Non-pigmented ciliary epithelial cell (primary cell): ENCODE results near the gene SDK1.
"Not testable (repeated sequence)": the region's sequence is repeated elsewhere in the genome, so short reads cannot be mapped to it uniquely, and the experiment has no call there.

Experiments
- DNase-seq: peaks from one replicate; pipeline ENCODE4 v3.0.0-alpha.2; 2010; ENCODE audit warnings: low read depth

Gene SDK1

DNA sequence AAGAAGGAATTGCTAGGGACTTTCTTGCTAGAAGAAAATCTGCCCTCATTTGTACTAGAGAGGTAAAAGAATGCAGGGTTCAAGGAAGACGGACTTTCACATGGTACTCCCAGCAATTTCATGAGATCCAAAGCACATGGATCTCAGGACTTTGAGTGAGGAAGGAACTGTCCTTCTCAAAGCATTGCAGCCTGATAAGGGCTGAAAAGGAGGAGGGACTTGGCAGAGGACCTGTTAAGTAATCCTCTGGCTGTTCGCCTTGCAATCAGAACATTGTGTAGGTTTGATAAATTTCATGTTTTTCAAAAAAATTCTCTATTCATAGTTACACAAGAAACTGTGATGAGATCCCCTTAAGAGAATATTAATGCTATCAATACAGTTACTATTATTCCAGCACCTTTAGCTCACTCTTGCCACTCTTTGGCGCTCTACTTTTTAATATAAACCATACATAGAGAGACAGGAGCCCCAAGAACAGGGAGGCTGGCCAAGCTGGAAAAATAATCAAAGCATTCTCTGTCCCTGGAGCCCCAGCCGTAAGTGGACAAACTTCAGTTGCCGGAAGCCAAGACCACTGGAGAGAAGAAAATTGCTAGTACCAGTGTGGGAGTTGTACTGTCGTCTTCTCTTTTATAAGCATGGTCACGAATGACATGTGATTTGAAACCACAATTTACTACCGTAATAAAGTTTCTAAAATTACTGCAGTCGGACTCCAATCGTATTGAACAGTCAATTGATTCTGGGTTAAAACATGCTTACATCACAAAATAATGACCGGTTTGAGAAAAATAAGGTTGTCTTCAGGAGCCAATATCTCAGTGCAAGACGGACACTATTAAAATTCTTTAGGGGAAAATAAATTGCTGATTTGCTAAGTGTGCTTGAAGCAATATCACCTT, 424.4 kb downstream of the SDK1 start:
- DNase-seq, result no peak

DNA sequence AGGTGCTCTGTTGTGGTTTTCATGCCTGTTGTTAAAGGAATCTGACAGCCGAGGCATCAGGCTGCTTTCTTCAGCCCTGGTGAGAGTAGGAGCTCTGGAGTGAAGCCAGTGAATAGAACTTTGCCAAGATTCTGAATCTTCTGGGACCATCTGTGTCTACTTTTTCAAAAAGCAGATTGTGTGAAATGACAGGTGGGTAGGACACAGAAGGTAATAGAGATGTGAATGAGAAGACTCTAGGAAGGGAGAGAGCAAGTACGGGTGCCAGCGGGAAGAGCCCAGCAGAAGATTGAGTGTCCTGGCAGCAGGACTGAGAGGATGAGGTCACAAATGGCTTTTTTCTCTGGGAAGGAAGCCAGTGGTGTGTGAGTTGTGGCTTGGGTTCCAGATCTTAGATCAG, 429.2 kb downstream of the SDK1 start:
- no peak for DNase-seq

DNA sequence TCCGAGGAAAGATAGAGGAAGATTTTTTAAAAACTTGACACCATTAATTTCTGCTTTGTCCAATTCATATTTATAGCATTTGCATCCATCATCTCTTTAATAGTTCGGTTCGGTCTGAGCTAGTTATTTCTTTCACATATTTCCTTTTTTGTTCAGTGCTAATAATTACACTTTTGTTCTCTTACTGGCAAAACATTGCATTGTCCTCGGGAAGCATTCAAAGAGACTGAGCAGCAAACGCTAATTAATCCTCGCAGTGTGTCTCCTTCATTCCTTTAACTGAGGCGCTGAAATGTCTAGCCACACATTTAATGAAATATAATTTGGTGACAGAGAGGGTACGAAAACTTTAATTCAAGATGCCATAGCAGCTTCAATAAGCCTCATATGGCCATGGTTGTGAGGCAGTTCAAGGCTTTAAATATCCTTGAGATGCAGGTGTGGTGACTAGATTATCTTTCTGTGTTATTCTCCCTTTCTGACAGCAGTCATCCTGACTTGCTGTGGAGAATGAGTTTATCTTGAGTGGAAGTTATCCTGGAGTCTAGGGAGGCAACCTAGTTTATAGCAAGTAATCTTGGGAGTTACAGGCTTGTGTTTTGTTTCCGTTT, 431.4 kb downstream of the SDK1 start:
- no peak for DNase-seq

DNA sequence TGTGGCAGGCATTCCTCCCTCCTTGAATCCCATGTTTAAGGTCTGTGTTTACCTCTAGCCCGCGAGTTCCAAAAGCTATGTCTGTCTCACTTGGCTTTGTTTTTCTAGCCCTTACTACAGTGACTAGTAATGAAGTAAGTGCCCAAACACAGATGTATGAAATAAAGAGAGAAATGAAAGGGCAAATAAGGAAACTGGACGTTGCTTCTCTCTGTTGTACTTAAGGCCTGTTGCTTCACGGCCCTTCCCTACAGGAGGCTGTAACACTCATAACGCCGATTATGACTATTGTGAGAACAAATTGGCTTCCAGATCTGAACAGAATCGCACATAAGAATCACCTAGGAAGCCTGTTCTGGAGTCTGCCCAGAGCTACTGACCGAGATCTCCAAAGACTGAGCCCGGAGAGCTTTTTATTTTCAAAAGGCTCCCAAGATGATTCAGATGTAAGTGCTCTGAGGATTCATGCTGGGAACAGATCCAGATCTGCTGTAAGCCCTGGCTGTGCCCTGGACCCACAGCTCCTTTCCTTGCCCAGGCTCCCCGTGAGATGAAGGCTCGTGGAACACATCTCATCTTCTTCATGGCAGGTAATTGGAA, 432.6 kb downstream of the SDK1 start:
- DNase-seq, result no peak

DNA sequence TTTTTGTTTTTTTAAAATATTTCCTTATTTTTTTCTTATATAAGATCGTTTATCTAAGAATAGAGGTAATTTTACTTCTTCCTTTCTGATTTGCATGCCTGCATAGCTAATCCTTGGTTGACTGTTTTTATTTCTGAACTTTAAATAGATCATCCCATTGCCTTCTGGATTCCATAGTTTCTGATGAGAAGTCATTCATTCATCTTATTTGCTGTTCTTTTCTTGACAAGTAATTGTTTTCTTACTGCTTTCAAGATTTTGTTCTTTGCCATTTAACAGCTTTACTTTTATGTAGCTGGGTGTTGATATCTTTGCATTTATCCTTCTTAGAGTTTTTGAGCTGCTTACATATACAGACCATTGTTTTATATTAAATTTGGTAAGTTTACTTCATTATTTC, 437.9 kb downstream of the SDK1 start:
- DNase-seq, result no peak

DNA sequence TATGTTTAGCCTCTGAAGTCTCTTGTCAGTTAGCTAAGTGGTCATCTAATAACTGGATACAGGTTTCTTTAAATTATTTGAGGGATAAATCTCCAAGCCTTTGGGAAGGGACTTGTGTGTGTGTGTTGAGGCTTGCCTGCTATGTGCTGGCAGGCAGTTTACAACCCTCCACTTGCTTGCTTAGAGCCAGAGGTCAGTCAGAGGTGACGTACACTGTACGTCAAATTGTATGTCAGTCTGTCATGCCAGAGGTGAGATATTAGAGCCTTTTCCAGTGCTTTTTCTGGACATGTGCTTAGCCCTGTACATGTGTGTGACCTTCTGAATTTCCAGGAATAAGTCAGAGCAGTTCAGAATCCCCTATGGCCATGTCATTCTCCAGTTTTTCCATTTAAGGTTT, 438.9 kb downstream of the SDK1 start:
- no peak for DNase-seq

DNA sequence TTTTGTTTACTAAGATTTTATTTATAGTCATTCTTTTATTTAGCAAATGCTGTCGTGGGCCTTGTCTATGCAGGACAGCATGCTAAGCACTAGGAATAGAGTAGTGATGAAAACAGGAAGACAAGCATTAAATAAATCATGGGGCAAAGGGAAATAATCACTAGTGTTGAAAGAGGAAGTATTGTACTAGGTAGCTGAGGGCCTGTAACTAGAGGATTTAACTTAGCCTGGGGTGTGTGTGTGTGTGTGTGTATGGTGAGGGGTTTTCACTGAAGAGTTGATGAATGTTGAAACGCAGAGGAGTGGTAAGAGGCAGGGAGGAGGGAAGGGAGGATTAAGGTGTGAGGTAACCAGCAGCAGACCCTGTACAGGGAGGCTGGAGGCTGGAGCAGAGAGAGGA, 446.4 kb downstream of the SDK1 start:
- DNase-seq, result no peak

DNA sequence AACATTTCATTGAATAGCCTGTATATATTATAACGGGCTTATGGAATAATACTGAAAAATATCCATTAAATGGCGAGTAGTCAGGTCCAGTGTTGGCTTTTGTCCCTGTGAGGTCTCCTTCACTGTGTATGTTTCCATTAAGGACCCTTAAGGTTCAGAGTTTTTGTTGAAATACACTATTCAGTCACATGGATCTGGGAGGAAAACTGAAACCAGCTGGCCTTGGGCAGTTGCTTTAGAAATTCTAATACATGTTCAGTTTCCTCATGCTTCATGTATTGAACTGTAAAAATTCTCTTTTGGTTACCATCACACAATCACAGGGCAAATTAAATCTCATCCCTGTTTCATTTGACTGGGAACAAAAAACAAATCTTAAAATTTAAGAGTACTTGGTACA, 447.3 kb downstream of the SDK1 start:
- no peak for DNase-seq

DNA sequence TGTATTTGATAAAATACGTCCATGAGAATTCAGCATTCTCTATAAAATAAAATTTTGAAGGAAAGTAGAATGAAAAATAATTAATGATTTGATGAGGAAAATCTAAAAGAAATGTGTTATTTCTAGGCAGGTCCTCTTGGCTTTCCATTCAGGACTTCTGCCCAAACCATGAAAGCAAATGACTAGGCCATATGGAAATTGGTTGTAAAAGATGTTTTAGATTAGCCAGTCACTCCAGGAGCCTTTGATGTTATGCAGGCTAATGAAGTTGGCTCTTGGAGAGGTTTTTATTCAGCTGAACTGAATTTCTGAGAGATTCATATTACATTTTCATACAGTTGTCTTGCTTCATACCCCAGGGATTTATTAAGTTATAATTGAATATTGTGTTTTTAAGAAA, 452.8 kb downstream of the SDK1 start:
- no peak for DNase-seq

DNA sequence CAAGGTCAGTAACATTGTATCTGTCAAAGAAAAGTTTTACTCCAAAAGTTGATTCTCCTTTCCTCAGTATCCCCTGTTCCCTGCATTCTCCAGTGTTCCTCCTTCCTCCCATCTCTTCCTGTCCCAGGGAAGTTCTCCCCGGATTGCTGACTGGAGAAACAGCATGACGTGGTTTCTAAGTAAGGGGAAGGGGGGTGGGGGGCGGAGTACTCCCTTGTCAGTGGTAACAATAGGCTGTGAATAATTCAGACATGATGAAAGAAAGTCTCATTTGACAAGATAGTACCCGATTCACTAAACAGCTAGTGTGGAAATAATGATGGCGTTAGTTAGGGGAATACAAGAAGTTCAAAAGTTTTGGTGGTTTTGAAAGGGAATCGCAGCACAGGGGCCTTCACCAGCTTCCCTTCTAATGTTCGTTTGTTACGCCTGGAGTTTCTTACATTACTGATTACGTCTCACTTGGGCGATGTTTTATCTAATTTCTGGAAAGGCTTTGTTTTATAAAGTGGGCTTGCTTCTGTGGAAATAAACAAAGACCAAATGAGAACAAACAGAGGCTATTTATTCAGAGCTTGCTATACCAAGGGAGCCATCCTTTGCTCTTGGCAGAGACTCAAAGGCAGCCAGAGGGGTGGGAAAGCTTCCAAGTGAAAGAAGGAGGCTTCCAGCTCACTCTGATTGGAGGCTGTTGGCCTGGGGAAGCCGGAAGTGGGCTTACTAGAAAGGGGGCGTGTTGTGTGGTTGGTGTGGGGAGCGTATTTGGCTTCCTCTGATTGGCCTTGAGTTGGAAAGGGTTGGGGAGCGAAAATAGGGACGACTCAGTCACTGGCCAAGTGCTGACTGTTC, 453.7 kb downstream of the SDK1 start:
- no peak for DNase-seq

DNA sequence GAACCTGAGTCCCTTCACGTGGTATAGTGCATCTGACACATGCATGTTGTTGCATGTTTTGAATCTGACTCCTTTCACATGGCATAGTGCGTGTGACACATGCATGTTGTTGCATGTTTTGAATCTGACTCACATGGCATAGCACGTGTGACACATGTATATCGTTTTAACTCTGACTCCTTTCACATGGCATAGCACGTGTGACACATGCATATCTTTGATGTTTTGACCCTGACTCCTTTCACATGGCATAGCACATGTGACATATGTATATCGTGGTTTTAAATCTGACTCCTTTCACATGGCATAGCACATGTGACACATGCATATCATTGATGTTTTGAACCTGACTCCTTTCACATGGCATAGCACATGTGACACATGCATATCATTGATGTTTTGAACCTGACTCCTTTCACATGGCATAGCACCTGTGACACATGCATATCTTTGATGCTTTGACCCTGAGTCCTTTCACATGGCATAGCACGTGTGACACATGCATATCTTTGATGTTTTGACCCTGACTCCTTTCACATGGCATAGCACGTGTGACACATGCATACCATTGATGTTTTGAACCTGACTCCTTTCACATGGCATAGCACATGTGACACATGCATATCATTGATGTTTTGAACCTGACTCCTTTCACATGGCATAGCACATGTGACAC, 454.9 kb downstream of the SDK1 start:
- not testable (repeated sequence) for DNase-seq

DNA sequence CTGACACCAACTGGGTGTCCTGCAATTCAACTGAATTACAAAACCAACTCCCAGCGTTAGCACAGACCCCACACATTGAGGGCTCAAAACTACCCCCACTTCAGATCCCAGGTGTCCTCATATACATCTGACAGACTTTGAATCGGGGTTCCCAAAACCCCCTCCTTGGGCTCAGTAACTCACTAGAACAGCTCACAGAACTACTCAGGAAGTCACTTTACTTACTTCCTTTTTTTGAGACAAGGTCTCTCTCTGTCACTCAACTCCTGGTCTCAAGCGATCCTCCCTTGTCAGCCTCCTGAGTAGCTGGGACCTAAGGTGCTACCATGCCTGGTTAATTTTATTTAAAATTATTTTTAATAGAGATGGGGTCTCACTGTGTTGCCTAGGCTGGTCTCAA, 456.0 kb downstream of the SDK1 start:
- no peak for DNase-seq

DNA sequence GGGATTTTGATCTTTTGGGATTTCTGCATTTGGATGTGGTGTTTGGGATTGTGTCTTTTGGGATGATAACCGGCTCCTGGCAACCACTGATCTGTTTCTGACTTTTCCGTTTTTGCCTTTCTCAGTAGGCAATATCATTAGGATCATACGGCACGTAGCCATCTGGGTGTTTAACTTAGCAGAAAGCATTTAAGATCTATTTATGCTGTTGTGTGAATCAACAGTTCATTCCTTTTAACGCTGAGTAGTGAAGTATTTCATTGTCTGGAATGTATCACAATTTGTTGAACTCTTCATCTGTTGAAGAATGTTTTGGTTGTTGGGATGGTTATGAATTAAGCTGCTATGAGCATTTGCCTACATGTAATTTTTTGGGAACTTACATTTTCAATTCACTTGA, 459.6 kb downstream of the SDK1 start:
- no peak for DNase-seq

DNA sequence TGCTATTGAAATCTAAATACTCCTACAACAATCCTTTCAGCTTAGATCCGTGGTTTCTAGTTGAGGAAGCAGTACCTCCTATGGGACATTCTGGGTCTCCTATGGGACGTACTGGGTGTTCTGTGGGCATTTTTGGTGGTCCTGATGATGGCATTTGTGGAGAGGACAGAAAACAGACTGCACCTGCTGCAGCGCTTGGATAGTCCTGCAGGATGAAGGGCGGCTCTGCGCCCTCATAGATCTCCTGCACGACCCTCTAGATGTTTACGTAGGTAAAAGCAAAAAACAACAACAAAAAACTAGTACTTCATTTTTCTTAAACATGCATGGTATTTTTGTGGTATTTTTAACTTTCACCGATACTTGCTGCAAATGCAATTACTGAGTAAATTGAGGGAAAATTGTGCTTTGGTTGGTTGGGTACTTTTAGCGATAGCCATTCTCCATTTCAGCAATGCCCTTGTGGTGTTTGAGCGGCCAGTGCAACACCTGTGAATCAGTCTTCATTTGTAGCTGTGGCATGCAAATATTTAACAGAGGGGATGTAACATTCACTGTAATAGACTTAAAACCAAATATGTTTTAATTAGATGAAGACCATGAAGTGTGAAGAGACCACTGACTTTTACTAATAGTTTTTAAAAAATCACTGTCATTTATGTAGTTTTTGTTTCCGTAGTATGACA, 461.2 kb downstream of the SDK1 start:
- DNase-seq, result no peak

DNA sequence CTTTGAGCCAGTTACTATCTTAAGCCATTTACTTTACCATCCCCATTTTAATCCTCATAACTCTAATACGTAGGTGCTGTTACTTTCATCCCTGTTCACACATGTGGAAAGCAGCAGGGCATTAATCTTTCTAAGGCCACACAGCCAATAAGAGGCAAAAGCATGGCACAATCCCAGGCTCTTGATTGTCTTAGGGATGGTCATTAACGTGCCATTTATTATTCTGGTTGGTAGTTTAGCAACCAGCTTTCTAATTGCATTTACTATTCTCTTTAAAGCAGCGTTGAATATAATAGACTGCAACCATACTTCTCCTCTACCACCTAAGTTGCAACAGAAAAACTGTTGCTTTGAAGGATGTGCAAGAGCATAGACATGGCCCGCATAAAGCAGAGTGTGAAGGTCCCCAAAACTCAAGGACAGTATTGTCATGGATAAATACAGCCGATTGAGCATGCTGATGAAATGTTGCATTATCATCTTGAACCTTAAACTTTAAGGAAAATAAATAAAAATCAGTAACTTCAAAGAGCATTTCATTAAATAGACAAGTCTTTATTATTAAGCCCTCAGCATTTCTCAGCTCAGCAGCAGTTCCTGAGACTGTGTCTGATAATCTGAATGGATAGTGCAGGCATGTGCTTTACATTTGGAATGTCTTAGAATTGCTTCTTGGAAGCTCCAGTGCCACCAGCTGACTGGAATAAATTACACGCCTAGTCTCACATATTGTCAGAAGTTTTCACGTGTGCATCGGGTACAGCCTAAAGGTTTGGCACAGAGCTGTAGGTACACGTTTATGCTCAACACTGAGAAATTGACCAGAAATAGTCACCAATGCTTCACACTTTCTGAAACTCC, 467.1 kb downstream of the SDK1 start:
- DNase-seq, result no peak

DNA sequence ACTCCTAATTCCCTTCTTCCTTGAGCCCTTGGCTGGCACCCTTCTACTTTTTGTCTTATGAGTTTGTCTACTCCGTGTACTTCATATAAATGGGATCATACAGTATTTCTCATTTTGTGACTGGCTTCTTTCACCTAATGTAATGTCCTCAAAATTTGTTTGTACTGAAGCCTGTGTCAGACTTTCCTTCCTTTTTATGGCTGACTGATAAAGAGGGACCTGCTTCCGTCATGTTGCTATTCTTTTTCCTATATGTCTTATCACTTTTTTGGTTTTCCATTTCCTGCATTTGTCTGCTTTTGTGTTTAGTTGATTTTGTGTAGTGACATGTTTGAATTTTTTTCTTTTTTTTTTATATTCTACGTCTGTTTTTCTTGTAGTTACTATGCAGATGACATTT, 470.9 kb downstream of the SDK1 start:
- DNase-seq, result no peak

DNA sequence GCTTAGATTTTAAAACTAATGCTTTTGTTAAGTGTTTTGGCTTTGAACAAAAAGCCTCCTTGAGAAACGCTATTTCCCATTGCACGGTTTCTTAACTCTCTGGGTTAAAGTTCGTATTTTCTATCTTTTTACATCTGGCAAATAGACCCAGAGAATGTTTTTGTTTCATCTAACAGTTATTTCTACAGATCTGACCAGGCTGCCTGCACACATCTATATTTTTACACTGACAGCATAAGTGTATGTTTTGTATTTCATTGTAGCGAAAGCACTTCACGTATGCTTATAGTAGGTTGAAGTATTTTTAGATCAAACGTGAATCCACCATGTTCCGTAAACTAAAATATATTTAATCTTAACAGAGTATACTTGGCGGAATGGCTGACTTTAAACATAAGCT, 477.3 kb downstream of the SDK1 start:
- no peak for DNase-seq

DNA sequence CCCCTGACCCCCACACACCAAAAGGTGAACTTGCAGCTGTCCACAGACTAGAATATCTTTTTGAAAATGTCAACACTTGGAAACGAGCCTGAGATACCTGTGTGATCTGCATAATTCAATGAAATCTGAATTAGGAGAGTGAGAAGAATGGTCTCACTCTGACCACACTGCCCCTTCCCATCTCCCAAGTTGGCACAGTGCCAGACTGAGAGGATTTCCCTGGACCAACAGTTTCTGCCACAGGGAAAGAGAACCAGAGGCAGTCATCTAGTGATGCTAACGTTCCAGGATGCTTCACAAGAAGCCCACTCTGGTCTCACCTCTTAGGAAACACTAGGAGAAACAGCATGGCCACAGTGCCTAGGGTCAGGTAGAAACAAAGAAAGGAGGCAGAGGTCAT, 479.0 kb downstream of the SDK1 start:
- DNase-seq, result no peak

DNA sequence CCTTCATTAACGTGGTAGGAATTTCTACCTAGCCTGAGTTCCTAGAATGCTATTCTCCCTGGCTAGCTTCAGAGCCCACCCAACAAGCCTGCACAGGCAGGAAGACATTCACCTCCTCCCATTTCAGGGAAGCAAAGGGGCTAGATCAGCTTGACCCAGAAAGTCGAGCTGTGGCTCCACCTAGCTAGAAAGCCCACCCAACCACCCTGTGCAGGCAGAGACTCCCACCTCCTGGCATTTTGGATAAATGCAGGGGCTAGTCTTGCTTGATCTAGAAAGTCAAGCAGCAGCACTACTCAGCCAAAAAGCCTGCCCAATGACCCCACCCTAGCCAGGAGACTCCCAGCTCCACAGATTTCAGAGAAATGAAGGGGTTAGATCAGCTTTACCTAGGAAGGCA, 479.5 kb downstream of the SDK1 start:
- DNase-seq, result no peak

DNA sequence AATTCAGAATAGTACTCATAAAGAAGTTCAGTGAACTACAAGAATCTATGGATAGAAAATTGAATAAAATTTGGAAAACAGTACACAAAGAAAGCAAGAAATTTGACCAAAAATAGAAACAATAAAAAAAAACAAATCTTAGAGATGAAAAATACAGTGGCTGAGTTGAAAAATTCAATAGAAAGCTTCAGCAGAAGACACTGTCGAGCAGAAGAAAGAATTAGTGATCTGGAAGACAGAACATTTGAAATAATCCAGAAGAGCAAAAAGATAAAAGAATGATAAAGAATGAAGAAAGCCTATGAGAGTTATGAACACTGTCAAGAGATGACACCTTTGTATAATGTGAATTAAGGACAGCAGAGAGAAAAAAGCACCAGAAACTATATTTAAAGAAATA, 480.6 kb downstream of the SDK1 start:
- no peak for DNase-seq
